Measurements from ENCODE around the gene OXT. TPM values are rescaled to one million over a fixed set of nuclear protein-coding genes. Genes with fewer than 3 reads are reported as not detected.
A peak's percentile ranks its signal among the peaks of the same experiment; 100 is the strongest.

Gene OXT
- total and polyA plus RNA-seq, 5 donors from 2014 or later, result 0.50 to 0.83 (median 0.61) TPM; not detected in 2

DNA sequence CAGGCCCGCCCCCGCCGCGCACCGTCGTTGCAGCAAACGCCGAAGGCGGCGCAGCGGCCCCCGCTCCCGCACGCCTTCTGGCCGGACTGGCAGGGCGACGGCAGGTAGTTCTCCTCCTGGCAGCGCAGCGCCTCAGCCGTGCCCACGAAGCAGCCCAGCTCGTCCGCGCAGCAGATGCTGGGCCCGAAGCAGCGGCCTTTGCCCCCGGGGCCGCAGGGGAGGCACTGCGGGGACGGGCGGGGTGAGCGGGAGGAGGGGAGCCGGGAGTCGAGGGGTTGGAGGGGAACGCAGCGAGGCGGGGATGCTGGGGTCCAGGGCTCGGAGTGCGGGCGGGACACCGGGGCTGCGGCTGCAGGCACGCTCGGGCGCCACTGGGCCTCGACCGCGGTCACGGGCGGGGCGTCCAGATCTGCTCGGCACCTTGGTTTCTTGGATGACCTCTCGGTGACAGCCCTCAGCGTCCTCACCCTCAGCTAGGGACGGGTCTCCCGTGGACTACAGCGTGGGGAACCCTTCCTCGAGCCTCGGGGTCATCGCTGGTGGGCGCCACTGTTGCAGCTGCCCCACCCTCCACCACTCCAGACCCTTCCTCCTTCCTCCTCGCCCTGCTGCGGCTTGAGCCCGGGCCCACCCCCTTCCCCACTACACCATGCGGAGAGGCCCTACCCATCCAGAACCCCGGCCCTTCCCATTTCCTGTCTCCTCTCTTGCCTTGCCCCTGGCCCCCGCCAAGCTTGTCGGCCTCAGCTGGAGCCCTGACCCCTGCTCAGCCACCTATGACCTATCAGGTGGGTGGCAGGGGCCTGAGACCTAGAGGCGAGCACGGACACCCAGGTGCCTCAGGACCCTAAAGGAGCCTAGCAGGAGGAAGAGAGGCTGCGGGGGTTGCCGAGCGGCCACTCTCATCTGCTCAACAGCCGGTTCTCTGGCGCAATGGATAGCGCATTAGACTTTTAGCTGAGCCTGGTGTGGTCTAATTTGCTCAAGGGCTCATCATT is 11.8 kb downstream of the OXT start:
- H3K36me3 ChIP-seq (ENCODE audit: control insufficient read depth, insufficient read depth, low read length), result no peaks in the 10 kb centered on the region
- H3K4me1 ChIP-seq (ENCODE audit: control insufficient read depth, insufficient read depth, low read length, poor library complexity, severe bottlenecking), result peaks cover 16% of the 10 kb centered on the region
- peak overlapping the region; percentile 35 to 66 (median 49) for H3K4me3 Mint-ChIP-seq
- no peak overlapping the region for H3K27ac ChIP-seq (ENCODE audit: insufficient read depth, low read length, poor library complexity, severe bottlenecking)
- no peak overlapping the region for H3K4me3 ChIP-seq (ENCODE audit: low read depth, low read length)
- H3K27me3 Mint-ChIP-seq, result peaks cover 76% of the 10 kb centered on the region
- peak; percentile 29 to 33 for ATAC-seq (ENCODE audit: low read depth in 2 of 2)
- no peak for DNase-seq
- H3K27me3 ChIP-seq (ENCODE audit: control insufficient read depth, insufficient read depth, low read length), result peaks cover 7% of the 10 kb centered on the region
- no peaks in the 10 kb centered on the region for H3K9me3 ChIP-seq (ENCODE audit: control insufficient read depth in 2 of 2, low read length in 2 of 2)
- no peak overlapping the region for H3K27ac Mint-ChIP-seq
- H3K36me3 Mint-ChIP-seq, result no peaks in the 10 kb centered on the region
- peaks cover 0 to 2% (median 0%) of the 10 kb centered on the region in 7 donors for H3K9me3 Mint-ChIP-seq
- H3K4me1 Mint-ChIP-seq, result peaks cover 0 to 15% (median 3%) of the 10 kb centered on the region in 4 donors

GRCh38 chr20:3084283-3084985 is 13.0 kb downstream of the OXT start, which contains the start of gene AVP:
Gene AVP (minus strand): TSS chr20:3084724. CDS start chr20:3084674, 50 bp downstream.
- Histone ChIP-seq H3K9me3 (ENCODE audit: control insufficient read depth in 2 of 2, low read length in 2 of 2) (no peaks in the 10 kb centered on the region), H3K4me3 (ENCODE audit: low read depth, low read length) (no peak within 1 kb of the TSS), H3K27ac (ENCODE audit: insufficient read depth, low read length, poor library complexity, severe bottlenecking) (no peak within 1 kb of the TSS), H3K4me1 (ENCODE audit: control insufficient read depth, insufficient read depth, low read length, poor library complexity, severe bottlenecking) (peaks cover 16% of the 10 kb centered on the region), H3K36me3 (ENCODE audit: control insufficient read depth, insufficient read depth, low read length) (no peaks in the 10 kb centered on the region), H3K27me3 (ENCODE audit: control insufficient read depth, insufficient read depth, low read length) (peaks cover 7% of the 10 kb centered on the region)
- no peak for DNase-seq
- peaks cover 0 to 2% (median 0%) of the 10 kb centered on the region in 7 donors for H3K9me3 Mint-ChIP-seq
- peaks cover 0 to 16% (median 5%) of the 10 kb centered on the region in 4 donors for H3K4me1 Mint-ChIP-seq
- H3K27ac Mint-ChIP-seq, result no peak within 1 kb of the TSS
- peak within 1 kb of the TSS; percentile 35 to 66 (median 49) for H3K4me3 Mint-ChIP-seq
- no peak for ATAC-seq (ENCODE audit: low read depth in 2 of 2)
- H3K36me3 Mint-ChIP-seq, result no peaks in the 10 kb centered on the region
- H3K27me3 Mint-ChIP-seq, result peaks cover 76% of the 10 kb centered on the region

DNA sequence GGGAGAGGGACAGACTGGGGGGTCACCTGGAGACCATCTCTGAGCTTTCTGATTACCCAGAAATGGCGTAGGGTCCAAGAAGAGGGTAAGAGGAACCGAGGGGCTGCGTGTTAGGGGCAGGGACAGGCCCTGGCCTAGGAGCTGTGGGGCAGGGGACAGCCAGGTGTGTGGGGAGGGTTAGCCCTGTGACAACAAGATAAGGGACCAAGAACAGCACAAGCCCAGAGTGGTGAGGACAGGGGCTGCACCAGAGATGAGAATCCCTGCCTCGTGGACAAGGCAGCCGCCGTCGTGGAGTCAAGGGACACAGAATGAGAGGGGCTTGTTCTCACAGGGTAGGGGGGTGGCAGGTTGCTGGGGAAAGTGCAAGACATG is 13.6 kb downstream of the OXT start:
- Mint-ChIP-seq H3K27me3 (peaks cover 76% of the 10 kb centered on the region), H3K27ac (no peak overlapping the region), H3K4me1 (peaks cover 1 to 21% (median 6%) of the 10 kb centered on the region in 4 donors), H3K4me3 (peak overlapping the region in 1 of 4 donors; percentile 15), H3K9me3 (peaks cover 0 to 4% (median 0%) of the 10 kb centered on the region in 7 donors), H3K36me3 (no peaks in the 10 kb centered on the region)
- Histone ChIP-seq H3K27me3 (ENCODE audit: control insufficient read depth, insufficient read depth, low read length) (peaks cover 7% of the 10 kb centered on the region), H3K27ac (ENCODE audit: insufficient read depth, low read length, poor library complexity, severe bottlenecking) (no peak overlapping the region), H3K9me3 (ENCODE audit: control insufficient read depth in 2 of 2, low read length in 2 of 2) (no peaks in the 10 kb centered on the region), H3K4me1 (ENCODE audit: control insufficient read depth, insufficient read depth, low read length, poor library complexity, severe bottlenecking) (peaks cover 16% of the 10 kb centered on the region), H3K36me3 (ENCODE audit: control insufficient read depth, insufficient read depth, low read length) (no peaks in the 10 kb centered on the region), H3K4me3 (ENCODE audit: low read depth, low read length) (no peak overlapping the region)
- ATAC-seq (ENCODE audit: low read depth in 2 of 2) (no peak), DNase-seq (no peak)

DNA sequence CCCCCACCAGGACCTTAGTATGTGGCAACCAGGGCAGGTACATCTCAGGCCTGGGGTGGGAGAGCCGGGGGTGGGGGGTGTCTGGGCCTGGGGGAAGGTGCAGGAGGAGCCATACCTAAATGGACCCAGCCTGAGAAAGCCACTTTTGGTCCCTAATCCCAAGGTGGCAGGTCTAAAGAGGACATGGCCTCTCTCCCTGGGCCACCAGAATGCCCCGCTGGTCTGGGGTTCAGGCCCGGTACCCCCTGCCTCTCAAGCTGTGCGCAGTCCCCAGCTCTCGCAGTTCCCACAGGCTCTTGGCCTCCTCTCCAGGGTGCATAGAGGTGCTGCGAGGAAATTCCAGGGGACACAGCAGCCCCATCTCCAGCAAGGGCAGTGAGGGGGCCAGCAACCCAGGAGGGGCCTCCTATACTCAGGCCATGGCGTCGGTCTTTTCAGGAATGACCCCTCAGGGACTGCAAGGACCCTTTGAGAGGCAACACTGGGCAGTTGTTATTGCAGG is 14.2 kb downstream of the OXT start:
- peaks cover 76% of the 10 kb centered on the region for H3K27me3 Mint-ChIP-seq
- no peak for ATAC-seq (ENCODE audit: low read depth in 2 of 2)
- H3K4me3 Mint-ChIP-seq, result no peak overlapping the region

GRCh38 chr20:3088031-3088430 is 16.6 kb downstream of the OXT start:
- Histone ChIP-seq H3K4me1 (ENCODE audit: control insufficient read depth, insufficient read depth, low read length, poor library complexity, severe bottlenecking) (peaks cover 24% of the 10 kb centered on the region), H3K9me3 (ENCODE audit: control insufficient read depth in 2 of 2, low read length in 2 of 2) (no peaks in the 10 kb centered on the region), H3K27ac (ENCODE audit: insufficient read depth, low read length, poor library complexity, severe bottlenecking) (no peak overlapping the region), H3K27me3 (ENCODE audit: control insufficient read depth, insufficient read depth, low read length) (no peaks in the 10 kb centered on the region), H3K36me3 (ENCODE audit: control insufficient read depth, insufficient read depth, low read length) (no peaks in the 10 kb centered on the region), H3K4me3 (ENCODE audit: low read depth, low read length) (no peak overlapping the region)
- H3K4me3 Mint-ChIP-seq, result peak overlapping the region in 1 of 4 donors; percentile 9
- no peak for ATAC-seq (ENCODE audit: low read depth in 2 of 2)
- H3K4me1 Mint-ChIP-seq, result peaks cover 9 to 30% (median 13%) of the 10 kb centered on the region in 4 donors
- H3K27me3 Mint-ChIP-seq, result peaks cover 77% of the 10 kb centered on the region
- H3K9me3 Mint-ChIP-seq, result peaks cover 0 to 4% (median 0%) of the 10 kb centered on the region in 7 donors
- no peak overlapping the region for H3K27ac Mint-ChIP-seq
- no peaks in the 10 kb centered on the region for H3K36me3 Mint-ChIP-seq
- no peak for DNase-seq

More for the DNA sequence above, 14.2 kb downstream of the OXT start:
- Mint-ChIP-seq H3K36me3 (no peaks in the 10 kb centered on the region), H3K27ac (no peak overlapping the region), H3K9me3 (peaks cover 0 to 4% (median 0%) of the 10 kb centered on the region in 7 donors), H3K4me1 (peaks cover 8 to 27% (median 11%) of the 10 kb centered on the region in 4 donors)
- no peaks in the 10 kb centered on the region for H3K9me3 ChIP-seq (ENCODE audit: control insufficient read depth in 2 of 2, low read length in 2 of 2)
- H3K27me3 ChIP-seq (ENCODE audit: control insufficient read depth, insufficient read depth, low read length), result peaks cover 7% of the 10 kb centered on the region
- no peaks in the 10 kb centered on the region for H3K36me3 ChIP-seq (ENCODE audit: control insufficient read depth, insufficient read depth, low read length)
- H3K4me3 ChIP-seq (ENCODE audit: low read depth, low read length), result no peak overlapping the region
- no peak overlapping the region for H3K27ac ChIP-seq (ENCODE audit: insufficient read depth, low read length, poor library complexity, severe bottlenecking)
- DNase-seq, result no peak
- H3K4me1 ChIP-seq (ENCODE audit: control insufficient read depth, insufficient read depth, low read length, poor library complexity, severe bottlenecking), result peaks cover 18% of the 10 kb centered on the region

DNA sequence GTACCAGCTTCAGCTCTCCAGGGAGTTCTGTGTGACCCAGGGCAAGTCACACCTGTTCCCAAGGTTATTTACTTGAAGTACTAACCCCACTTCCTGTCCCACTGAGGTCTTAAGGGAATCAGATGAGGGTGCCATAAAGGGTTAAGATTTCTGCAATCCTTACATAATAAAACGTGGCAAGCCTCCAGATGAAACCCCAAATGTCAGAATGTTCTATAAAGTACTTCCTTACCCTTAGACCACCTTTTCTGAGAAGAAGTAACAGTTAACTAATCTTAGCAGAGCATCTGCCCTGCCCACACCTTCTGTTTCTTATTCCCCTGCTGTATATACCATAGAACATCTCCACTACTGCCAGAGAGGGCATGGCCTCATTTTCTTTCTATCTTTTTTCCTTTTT is 19.1 kb downstream of the OXT start:
- Histone ChIP-seq H3K27me3 (ENCODE audit: control insufficient read depth, insufficient read depth, low read length) (no peaks in the 10 kb centered on the region), H3K4me1 (ENCODE audit: control insufficient read depth, insufficient read depth, low read length, poor library complexity, severe bottlenecking) (peaks cover 33% of the 10 kb centered on the region), H3K36me3 (ENCODE audit: control insufficient read depth, insufficient read depth, low read length) (no peaks in the 10 kb centered on the region), H3K27ac (ENCODE audit: insufficient read depth, low read length, poor library complexity, severe bottlenecking) (no peak overlapping the region), H3K4me3 (ENCODE audit: low read depth, low read length) (no peak overlapping the region), H3K9me3 (ENCODE audit: control insufficient read depth in 2 of 2, low read length in 2 of 2) (no peaks in the 10 kb centered on the region)
- H3K9me3 Mint-ChIP-seq, result peaks cover 0 to 2% (median 0%) of the 10 kb centered on the region in 7 donors
- ATAC-seq (ENCODE audit: low read depth in 2 of 2) (no peak), DNase-seq (peak in 1 of 3 donors; percentile 61)
- no peaks in the 10 kb centered on the region for H3K36me3 Mint-ChIP-seq
- peak overlapping the region in 2 of 3 donors; percentile 46 to 63 for H3K27ac Mint-ChIP-seq
- peaks cover 57% of the 10 kb centered on the region for H3K27me3 Mint-ChIP-seq
- peaks cover 9 to 40% (median 21%) of the 10 kb centered on the region in 4 donors for H3K4me1 Mint-ChIP-seq
- peak overlapping the region in 3 of 4 donors; percentile 27 to 85 (median 77) for H3K4me3 Mint-ChIP-seq

DNA sequence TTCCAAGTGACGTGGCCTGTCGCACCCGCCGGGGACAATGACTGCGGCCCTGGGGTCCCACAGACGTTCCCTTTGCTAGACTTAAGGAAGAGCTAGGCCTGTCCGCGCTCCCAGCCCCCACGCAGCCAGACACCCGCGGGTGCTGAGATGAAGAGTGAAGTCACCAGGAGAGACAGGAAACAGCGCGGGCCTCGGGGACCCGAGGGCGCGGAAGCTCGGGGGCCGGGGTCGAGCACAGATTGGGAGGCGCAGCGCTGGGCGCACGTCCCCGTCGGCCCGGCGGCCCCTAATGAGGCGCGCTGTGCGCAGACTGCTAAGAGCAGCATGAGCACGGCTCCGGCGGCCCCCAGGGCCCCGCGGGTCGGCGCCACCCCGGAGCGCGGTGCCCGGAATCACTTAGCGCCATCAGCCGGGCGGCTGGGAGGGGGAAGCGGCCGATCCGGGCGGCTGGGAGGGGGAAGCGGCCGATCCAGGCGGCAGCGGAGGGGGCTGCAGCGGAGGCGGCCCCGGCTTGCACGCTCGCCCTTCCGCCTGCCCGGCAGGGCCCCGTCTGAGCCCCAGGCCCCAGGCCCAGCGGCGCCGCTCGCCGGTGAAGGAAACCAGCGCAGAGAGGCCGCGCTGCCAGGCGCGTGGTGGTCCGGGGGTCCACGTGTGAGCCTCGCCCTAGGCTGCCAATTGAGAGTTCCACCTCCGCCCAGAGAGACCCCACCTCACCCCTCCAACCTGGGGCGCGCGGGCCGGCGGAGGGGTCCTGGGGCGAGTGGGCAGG is 21.4 kb downstream of the OXT start:
- Histone ChIP-seq H3K4me3 (ENCODE audit: low read depth, low read length) (peak overlapping the region; percentile 40), H3K27ac (ENCODE audit: insufficient read depth, low read length, poor library complexity, severe bottlenecking) (peak overlapping the region; percentile 88), H3K36me3 (ENCODE audit: control insufficient read depth, insufficient read depth, low read length) (no peaks in the 10 kb centered on the region), H3K9me3 (ENCODE audit: control insufficient read depth in 2 of 2, low read length in 2 of 2) (no peaks in the 10 kb centered on the region), H3K4me1 (ENCODE audit: control insufficient read depth, insufficient read depth, low read length, poor library complexity, severe bottlenecking) (peaks cover 33% of the 10 kb centered on the region), H3K27me3 (ENCODE audit: control insufficient read depth, insufficient read depth, low read length) (no peaks in the 10 kb centered on the region)
- peaks cover 52% of the 10 kb centered on the region for H3K27me3 Mint-ChIP-seq
- DNase-seq (peak in 2 of 3 donors; percentile 55 to 59), ATAC-seq (ENCODE audit: low read depth in 2 of 2) (peak; percentile 40 to 43)
- peak overlapping the region; percentile 98 to 99 (median 99) for H3K27ac Mint-ChIP-seq
- peaks cover 9 to 43% (median 21%) of the 10 kb centered on the region in 4 donors for H3K4me1 Mint-ChIP-seq
- H3K36me3 Mint-ChIP-seq, result no peaks in the 10 kb centered on the region
- peaks cover 0 to 2% (median 0%) of the 10 kb centered on the region in 7 donors for H3K9me3 Mint-ChIP-seq
- H3K4me3 Mint-ChIP-seq, result peak overlapping the region; percentile 88 to 97 (median 93)
